Right cardiac atrium (tissue), 5 donors: ENCODE results near the gene IL15RA. TPM values are rescaled to one million over a fixed set of nuclear protein-coding genes. Genes with fewer than 3 reads are reported as not detected.
"Not testable (repeated sequence)": the region's sequence is repeated elsewhere in the genome, so short reads cannot be mapped to it uniquely, and the experiment has no call there.

Experiments
- ATAC-seq, 2 donors: fragments of 200-7000 bp; cut with Tn5 transposase; one replicate each; pipeline versions ENCODE4 v1.8.0 to v1.9.1; 2020; ENCODE audit warnings: moderate library complexity in 2 of 2, mild to moderate bottlenecking in 1 of 2
- DNase-seq, 3 donors: peaks; one replicate each; pipeline ENCODE4 v3.0.0-alpha.2; 2020
- H3K27ac ChIP-seq: one replicate; pipeline ENCODE4 v1.5.1; 2013; ENCODE audit warnings: mild to moderate bottlenecking, low read length, control low read depth, moderate library complexity
- H3K27me3 ChIP-seq: one replicate; pipeline ENCODE4 v1.6.1; 2013; ENCODE audit not compliant: control insufficient read depth, insufficient read depth
- H3K4me1 ChIP-seq: one replicate; pipeline ENCODE4 v1.6.1; 2013; ENCODE audit warnings: low read length; ENCODE audit not compliant: control insufficient read depth, insufficient read depth
- H3K4me3 ChIP-seq: one replicate; pipeline ENCODE4 v1.5.1; 2013; ENCODE audit warnings: low read length, control low read depth
- H3K9me3 ChIP-seq: one replicate; pipeline ENCODE4 v1.6.1; 2013; ENCODE audit warnings: low read length; ENCODE audit not compliant: control insufficient read depth
- WGBS: extraction: QIAGEN DNeasy Blood & Tissue Kit; methylation state at CpG from one replicate; pipeline ENCODE4 v1.1.7; 2013; 5-methylcytosine and 5-hydroxymethylcytosine counted together
- intact Hi-C, 4 donors: fragments of 100-400 bp; cut with DNase I; formaldehyde crosslinking; loops; one replicate each; pipeline versions ENCODE4 v1.11.0 to v1.14.0; 2022 to 2023
- polyA plus RNA-seq: library from polyadenylated mRNA; stranded (reverse); fragments of 200-250 nt; gene quantifications from one replicate; pipeline ENCODE4 v1.2.3, GENCODE V29; 2013
- total RNA-seq, 4 donors: library from RNA; stranded (reverse); fragmentation: NEBNext Ultra II Directional; extraction: Animal tissue kit (Norgen Biotek cat#: 25700); gene quantifications; one replicate each; pipeline ENCODE4 v1.2.1, GENCODE V29; 2021
- donor health status: healthy with polysubstance abuse.
- donor health status: DM: no; HTN: yes; CAD: no.
- donor health status: DM: no; HTN: no; CAD: no.
- donor health status: DM: no; HTN: yes; CAD: no; lungs with severe emphysema.
- donor health status: DM: yes; HTN: yes; CAD: no.

Gene IL15RA
- total and polyA plus RNA-seq, 5 donors, result 11.8 to 19.7 (median 13.9) TPM

DNA sequence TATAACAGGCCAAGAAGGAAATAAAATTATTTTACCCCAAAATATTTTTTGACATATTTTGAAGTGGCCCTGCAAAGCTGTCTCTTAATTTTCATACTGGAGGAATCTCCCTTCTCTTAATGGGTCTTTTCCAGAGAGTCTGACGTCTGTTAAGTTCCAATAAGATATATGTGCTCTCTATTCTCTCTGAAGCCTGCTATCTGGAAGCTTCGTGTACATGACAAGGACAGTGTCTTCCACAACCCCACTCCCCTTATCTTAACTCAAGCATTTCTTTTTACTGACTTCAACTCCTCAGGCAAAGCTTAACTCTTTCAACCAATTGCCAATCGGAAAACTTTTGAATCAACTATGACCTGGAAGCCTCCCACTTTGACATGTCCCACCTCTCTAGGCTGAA is 29.2 kb upstream of the IL15RA start:
- intact Hi-C loops, result no loop called here
- 73% methylated on average over 3 of the region's 3 CpGs for WGBS
- DNase-seq (no peak), ATAC-seq (no peak)
- H3K27ac ChIP-seq, result no peak overlapping the region
- no peaks in the 10 kb centered on the region for H3K4me1 ChIP-seq
- H3K9me3 ChIP-seq, result no peaks in the 10 kb centered on the region
- H3K4me3 ChIP-seq, result no peak overlapping the region
- no peaks in the 10 kb centered on the region for H3K27me3 ChIP-seq

DNA sequence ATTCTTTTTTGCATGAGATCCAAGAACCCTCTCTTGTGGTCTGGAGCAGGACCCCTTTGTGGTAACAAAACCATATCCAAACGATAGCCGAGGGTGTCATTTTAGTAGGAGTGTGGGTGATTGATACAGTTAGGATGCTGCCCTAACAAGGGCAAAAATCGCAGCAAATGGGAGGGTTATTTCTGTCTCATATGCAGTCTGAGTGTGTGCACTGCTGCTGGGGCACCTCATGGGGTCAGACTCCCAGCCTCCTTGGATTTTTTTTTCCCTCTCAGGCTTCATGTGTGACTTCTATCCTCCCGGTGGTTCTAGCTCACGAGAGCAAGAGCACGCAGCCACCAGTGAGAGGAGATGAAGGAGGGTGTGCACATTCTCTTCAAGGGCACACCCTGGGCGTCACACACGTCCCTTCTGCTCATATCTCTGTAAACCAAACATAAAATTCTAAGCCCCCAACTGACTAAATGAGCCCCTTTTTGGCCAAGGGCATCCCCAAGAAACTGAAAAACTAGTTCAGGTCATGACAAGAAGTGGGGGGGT is 28.6 kb upstream of the IL15RA start:
- H3K27me3 ChIP-seq, result no peaks in the 10 kb centered on the region
- intact Hi-C loops, result no loop called here
- no peak overlapping the region for H3K27ac ChIP-seq
- no peak overlapping the region for H3K4me3 ChIP-seq
- 75% methylated on average over 8 of the region's 8 CpGs for WGBS
- ATAC-seq, result no peak
- H3K9me3 ChIP-seq, result no peaks in the 10 kb centered on the region
- H3K4me1 ChIP-seq, result no peaks in the 10 kb centered on the region
- no peak for DNase-seq

DNA sequence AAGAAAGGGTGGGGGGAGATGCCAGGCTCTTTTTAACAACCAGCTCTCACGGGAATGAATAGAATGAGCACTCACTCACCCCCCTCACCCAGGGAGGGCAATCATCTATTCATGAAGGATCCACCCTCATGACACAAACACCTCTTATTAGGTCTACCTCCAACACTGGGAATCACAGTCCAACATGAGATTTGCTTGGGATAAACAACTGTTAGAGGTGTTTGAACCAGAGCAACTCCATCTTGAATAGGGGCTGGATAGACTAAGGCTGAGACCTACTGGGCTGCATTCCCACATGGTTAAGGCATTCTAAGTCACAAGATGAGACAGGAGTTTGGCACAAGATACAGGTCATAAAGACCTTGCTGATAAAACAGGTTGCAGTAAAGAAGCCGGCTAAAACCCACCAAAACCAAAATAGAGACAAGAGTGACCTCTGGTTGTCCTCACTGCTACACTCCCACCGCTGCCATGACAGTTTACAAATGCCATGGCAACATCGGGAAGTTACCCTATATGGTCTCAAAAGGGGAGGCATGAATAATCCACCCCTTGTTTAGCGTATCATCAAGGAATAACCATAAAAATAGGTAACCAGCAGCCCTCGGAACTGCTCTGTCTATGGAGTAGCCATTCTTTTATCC is 27.9 kb upstream of the IL15RA start:
- H3K4me3 ChIP-seq, H3K27me3 ChIP-seq, DNase-seq, ATAC-seq, H3K4me1 ChIP-seq, H3K9me3 ChIP-seq, intact Hi-C loops, H3K27ac ChIP-seq: not testable (repeated sequence)
- 67% methylated on average over 6 of the region's 6 CpGs for WGBS

- Histone ChIP-seq H3K9me3 (no peaks in the 10 kb centered on the region), H3K27me3 (no peaks in the 10 kb centered on the region), H3K4me1 (no peaks in the 10 kb centered on the region), H3K4me3 (no peak overlapping the region), H3K27ac (no peak overlapping the region)
- DNase-seq, result no peak
- no peak for ATAC-seq
- intact Hi-C loops, result no loop called here
- 80% methylated on average over 12 of the region's 12 CpGs for WGBS
Measured at GRCh38 chr10:6002809-6003510, 25.6 kb upstream of the IL15RA start.

DNA sequence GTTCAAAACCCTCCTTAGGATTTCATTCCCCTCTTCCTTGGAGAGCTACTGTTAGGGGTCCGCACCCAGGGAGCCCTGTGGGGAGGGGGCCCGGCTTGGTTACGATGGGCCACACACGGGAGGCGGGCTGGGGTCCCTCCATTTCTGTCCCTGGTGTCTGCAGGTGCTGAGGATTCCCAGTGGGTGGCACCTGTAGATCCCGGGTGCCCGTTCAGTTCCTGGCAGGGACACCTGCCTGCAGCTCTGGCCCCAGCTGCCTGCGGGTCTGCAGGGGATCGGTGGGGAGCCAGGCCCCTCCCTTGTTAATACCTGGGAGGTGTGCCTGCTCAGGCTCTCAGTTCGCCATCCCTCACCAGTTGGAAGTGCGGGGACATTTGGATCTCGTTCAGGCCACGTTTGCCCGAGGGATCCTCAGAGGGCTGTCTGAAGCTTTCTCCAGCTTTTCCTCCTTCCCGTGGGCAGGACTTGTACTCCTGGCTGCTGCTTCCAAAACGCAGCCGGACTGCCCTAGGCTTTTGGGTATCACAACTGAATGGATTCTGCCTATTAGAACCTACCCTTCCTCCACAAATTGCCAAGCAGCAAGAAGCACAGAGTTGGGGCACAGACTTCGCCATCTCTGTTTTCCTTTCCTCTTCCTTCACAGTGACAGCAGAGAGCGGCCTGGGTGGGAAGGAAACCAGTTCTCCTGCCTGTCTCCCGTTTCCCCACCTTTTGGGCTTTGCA is 22.3 kb upstream of the IL15RA start:
- Histone ChIP-seq H3K4me3 (no peak overlapping the region), H3K4me1 (no peaks in the 10 kb centered on the region), H3K27ac (no peak overlapping the region), H3K9me3 (no peaks in the 10 kb centered on the region), H3K27me3 (no peaks in the 10 kb centered on the region)
- ATAC-seq (no peak), DNase-seq (no peak)
- WGBS, result 70% methylated on average over 20 of the region's 20 CpGs
- intact Hi-C loops, result no loop called here

GRCh38 chr10:5996696-5997095 is 19.4 kb upstream of the IL15RA start:
- Histone ChIP-seq H3K4me1 (no peaks in the 10 kb centered on the region), H3K27me3 (no peaks in the 10 kb centered on the region), H3K9me3 (no peaks in the 10 kb centered on the region), H3K27ac (no peak overlapping the region), H3K4me3 (no peak overlapping the region)
- intact Hi-C loops, result no loop called here
- WGBS, result 87% methylated on average over 4 of the region's 4 CpGs
- no peak for ATAC-seq
- DNase-seq, result no peak

DNA sequence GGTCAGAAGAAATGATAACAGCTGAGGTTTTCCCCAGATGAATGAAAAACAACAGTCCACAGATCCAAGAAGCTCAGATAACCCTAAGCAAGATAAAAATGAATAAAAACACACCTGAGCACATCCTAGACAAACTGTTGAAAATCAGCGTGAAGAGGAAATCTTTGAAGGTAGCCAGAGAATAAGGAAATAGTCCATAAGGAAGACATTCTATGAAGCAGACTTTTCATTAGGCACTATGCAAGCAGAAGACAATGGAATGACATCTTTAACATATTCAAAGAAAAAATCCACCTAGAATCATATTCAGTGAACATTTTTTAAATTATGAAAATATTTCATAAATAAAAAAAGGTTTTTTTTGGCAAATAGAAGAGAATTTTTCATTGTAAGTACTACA is 15.1 kb upstream of the IL15RA start:
- Histone ChIP-seq H3K9me3 (peaks cover 2% of the 10 kb centered on the region), H3K4me1 (no peaks in the 10 kb centered on the region), H3K4me3 (no peak overlapping the region), H3K27me3 (no peaks in the 10 kb centered on the region), H3K27ac (no peak overlapping the region)
- intact Hi-C loops, result no loop called here
- DNase-seq, result no peak
- ATAC-seq, result no peak
- 91% methylated on average over 1 of the region's 1 CpG for WGBS

DNA sequence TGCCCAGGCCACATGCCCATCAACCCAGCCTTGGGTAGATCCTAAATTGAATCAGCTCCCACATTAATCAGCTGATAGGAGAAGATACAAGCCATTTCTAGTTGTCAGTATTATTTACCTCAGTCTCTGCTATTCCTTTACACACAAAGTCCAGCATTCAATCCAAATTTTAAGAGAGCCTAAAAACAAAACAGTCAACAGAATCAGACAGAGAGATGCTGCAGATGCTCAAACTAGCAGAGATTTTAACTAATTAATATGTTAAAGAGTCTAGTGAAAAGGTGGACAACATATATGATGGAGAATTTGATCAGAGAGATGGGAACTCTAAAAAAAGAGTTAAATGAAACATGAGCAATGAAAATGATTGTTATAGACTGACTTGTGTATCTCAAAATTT is 14.4 kb upstream of the IL15RA start:
- Histone ChIP-seq H3K4me3 (no peak overlapping the region), H3K9me3 (peaks cover 2% of the 10 kb centered on the region), H3K27me3 (no peaks in the 10 kb centered on the region), H3K27ac (no peak overlapping the region), H3K4me1 (no peaks in the 10 kb centered on the region)
- no peak for ATAC-seq
- intact Hi-C loops, result no loop called here
- DNase-seq, result no peak

DNA sequence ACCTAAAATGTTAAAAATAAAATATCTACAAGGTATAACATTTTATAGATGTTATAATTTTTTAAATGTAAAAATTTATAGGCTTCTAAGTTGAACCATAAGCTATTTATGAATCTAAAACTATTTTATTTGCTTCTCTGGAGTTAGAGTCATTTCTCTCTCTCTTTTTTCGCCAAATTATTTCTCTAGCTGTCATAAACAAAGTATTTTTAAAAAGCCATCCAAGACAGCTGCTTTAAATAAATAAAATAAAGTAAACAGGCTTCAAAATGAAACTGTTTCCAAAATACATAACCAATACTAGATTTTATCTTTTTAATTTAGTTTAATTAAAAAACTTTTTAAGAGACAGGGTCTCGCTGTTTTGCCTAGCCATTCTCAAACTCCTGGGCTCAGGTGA is 12.4 kb upstream of the IL15RA start:
- H3K4me1 ChIP-seq, result no peaks in the 10 kb centered on the region
- intact Hi-C loops, result no loop called here
- no peak overlapping the region for H3K4me3 ChIP-seq
- WGBS, result 89% methylated on average over 2 of the region's 2 CpGs
- no peaks in the 10 kb centered on the region for H3K27me3 ChIP-seq
- H3K27ac ChIP-seq, result no peak overlapping the region
- no peak for DNase-seq
- no peak for ATAC-seq
- H3K9me3 ChIP-seq, result peaks cover 2% of the 10 kb centered on the region

- no peak overlapping the region for H3K27ac ChIP-seq
Measured at GRCh38 chr10:5988336-5988920, 11.1 kb upstream of the IL15RA start.

DNA sequence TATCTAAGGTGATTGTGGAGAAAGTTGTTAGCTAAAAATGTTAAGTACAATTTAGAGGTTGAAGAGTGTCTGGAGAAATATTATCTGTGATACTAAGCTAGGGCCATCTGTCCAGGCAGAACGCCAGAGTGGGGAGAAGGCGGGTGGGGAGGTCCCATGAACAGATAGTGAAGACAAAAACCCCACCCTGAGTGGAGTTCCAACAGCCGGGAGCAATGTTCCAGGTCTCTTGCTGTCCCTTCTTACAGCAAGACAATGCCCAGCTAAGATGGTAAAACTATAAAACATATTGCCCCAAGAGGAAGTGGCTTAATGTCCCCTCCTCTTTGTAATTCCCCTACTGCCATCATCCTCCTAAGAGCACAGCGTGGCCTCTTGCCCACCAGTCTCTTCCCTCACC is 10.4 kb upstream of the IL15RA start:
- H3K9me3 ChIP-seq, result peaks cover 2% of the 10 kb centered on the region
- no peaks in the 10 kb centered on the region for H3K27me3 ChIP-seq
- H3K4me1 ChIP-seq, result no peaks in the 10 kb centered on the region
- WGBS, result 31% methylated on average over 4 of the region's 4 CpGs
- H3K27ac ChIP-seq, result no peak overlapping the region
- intact Hi-C loops, result no loop called here
- ATAC-seq, result peak; percentile 45 to 80
- DNase-seq, result peak; percentile 62 to 89 (median 76)
- H3K4me3 ChIP-seq, result no peak overlapping the region

More at GRCh38 chr10:5988336-5988920, 11.1 kb upstream of the IL15RA start:
- Histone ChIP-seq H3K9me3 (peaks cover 2% of the 10 kb centered on the region), H3K4me3 (no peak overlapping the region), H3K4me1 (no peaks in the 10 kb centered on the region), H3K27me3 (no peaks in the 10 kb centered on the region)
- DNase-seq (no peak), ATAC-seq (no peak)
- intact Hi-C loops, result no loop called here
- WGBS, result 94% methylated on average over 10 of the region's 10 CpGs
